ENCODE data around the gene HEPH.
"Not testable (repeated sequence)": the region's sequence is repeated elsewhere in the genome, so short reads cannot be mapped to it uniquely, and the experiment has no call there.

HEPH gene

GRCh38 chrX:66130469-66130868 lies 33.6 kb upstream of the HEPH start:
- no peaks in the 10 kb centered on the region for H3F3A ChIP-seq (ENCODE audit: insufficient read depth, low read length)
- no peaks in the 10 kb centered on the region for H3K36me3 ChIP-seq (ENCODE audit: insufficient read depth, low read length)
- no peaks in the 10 kb centered on the region for H3K9me2 ChIP-seq (ENCODE audit: low read depth, low read length)
- no peaks in the 10 kb centered on the region for H3K27me3 ChIP-seq (ENCODE audit: insufficient read depth, low read length)
- no peaks in the 10 kb centered on the region for H3K4me1 ChIP-seq (ENCODE audit: insufficient read depth, low read length, severe bottlenecking)
- H3K27ac ChIP-seq (ENCODE audit: low read depth, low read length, poor library complexity, severe bottlenecking) = no peak overlapping the region
- H3K79me2 ChIP-seq (ENCODE audit: insufficient read depth, low read length) = no peaks in the 10 kb centered on the region
- no peaks in the 10 kb centered on the region for H4K20me1 ChIP-seq (ENCODE audit: insufficient read depth, low read length)
- TF ChIP-seq EZH2 (IDR thresholded peaks at IDR 0.05; ENCODE audit: borderline replicate concordance, low read length) (no peak), CTCF (IDR thresholded peaks at IDR 0.05; ENCODE audit: low read length) (no peak)
- H3K4me2 ChIP-seq (ENCODE audit: low read length) = no peak overlapping the region
- no peaks in the 10 kb centered on the region for H3K9me3 ChIP-seq (ENCODE audit: low read length)
- no peak overlapping the region for H3K4me3 ChIP-seq (ENCODE audit: low read depth, low read length, poor library complexity, severe bottlenecking)
- no peak overlapping the region for H2AFZ ChIP-seq (ENCODE audit: low read length)
- H3K9ac ChIP-seq (ENCODE audit: low read length) = no peak overlapping the region

DNA sequence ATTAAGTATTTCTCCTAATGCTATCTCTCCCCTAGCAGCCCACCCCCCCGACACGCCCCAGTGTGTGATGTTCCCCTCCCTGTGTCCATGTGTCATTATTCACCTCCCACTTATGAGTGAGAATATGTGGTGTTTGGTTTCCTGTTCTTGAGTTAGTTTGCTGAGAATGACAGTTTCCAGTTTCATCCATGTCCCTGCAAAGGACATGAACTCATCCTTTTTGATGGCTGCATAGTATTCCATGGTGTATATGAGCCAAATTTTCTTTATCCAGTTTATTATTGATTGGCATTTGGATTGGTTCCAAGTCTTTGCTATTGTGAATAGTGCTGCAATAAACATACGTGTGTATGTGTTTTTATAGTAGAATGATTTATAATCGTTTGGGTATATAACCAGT lies 28.8 kb upstream of the HEPH start:
- H3F3A ChIP-seq (ENCODE audit: insufficient read depth, low read length); H3K4me3 ChIP-seq (ENCODE audit: low read depth, low read length, poor library complexity, severe bottlenecking); H3K27me3 ChIP-seq (ENCODE audit: insufficient read depth, low read length); H4K20me1 ChIP-seq (ENCODE audit: insufficient read depth, low read length); H2AFZ ChIP-seq (ENCODE audit: low read length); H3K9me2 ChIP-seq (ENCODE audit: low read depth, low read length); H3K27ac ChIP-seq (ENCODE audit: low read depth, low read length, poor library complexity, severe bottlenecking); H3K4me2 ChIP-seq (ENCODE audit: low read length); H3K9me3 ChIP-seq (ENCODE audit: low read length); H3K4me1 ChIP-seq (ENCODE audit: insufficient read depth, low read length, severe bottlenecking); H3K79me2 ChIP-seq (ENCODE audit: insufficient read depth, low read length); H3K36me3 ChIP-seq (ENCODE audit: insufficient read depth, low read length); H3K9ac ChIP-seq (ENCODE audit: low read length): not testable (repeated sequence)

DNA sequence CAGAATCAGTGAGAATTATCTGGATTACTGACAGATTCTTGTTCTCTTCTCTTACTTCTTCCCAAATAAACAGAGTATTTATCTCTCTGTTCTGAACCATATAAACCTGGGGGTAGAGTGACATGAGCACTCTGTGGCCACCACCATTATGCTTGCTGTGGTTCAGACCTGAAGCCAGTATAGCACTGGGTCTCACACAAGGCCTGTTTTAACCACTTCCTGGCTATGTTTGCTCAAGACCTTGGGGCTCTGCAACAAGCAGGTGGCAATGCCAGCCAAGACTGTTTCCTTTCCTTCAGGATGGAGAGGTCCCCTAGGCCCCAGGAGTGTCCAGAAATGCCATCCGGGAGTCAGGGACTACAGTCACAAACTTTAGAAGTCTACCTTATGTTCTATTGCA lies 21.7 kb upstream of the HEPH start:
- H4K20me1 ChIP-seq (ENCODE audit: insufficient read depth, low read length) = no peaks in the 10 kb centered on the region
- no peaks in the 10 kb centered on the region for H3K79me2 ChIP-seq (ENCODE audit: insufficient read depth, low read length)
- no peak overlapping the region for H3K9ac ChIP-seq (ENCODE audit: low read length)
- no peaks in the 10 kb centered on the region for H3K36me3 ChIP-seq (ENCODE audit: insufficient read depth, low read length)
- H3K4me2 ChIP-seq (ENCODE audit: low read length) = no peak overlapping the region
- H3K27me3 ChIP-seq (ENCODE audit: insufficient read depth, low read length) = no peaks in the 10 kb centered on the region
- no peaks in the 10 kb centered on the region for H3K4me1 ChIP-seq (ENCODE audit: insufficient read depth, low read length, severe bottlenecking)
- H3K27ac ChIP-seq (ENCODE audit: low read depth, low read length, poor library complexity, severe bottlenecking) = no peak overlapping the region
- no peak overlapping the region for H2AFZ ChIP-seq (ENCODE audit: low read length)
- H3K9me3 ChIP-seq (ENCODE audit: low read length) = no peaks in the 10 kb centered on the region
- no peak overlapping the region for H3K4me3 ChIP-seq (ENCODE audit: low read depth, low read length, poor library complexity, severe bottlenecking)
- no peaks in the 10 kb centered on the region for H3K9me2 ChIP-seq (ENCODE audit: low read depth, low read length)
- H3F3A ChIP-seq (ENCODE audit: insufficient read depth, low read length) = no peaks in the 10 kb centered on the region
- TF ChIP-seq CTCF (IDR thresholded peaks at IDR 0.05; ENCODE audit: low read length) = no peak
- no peak for TF ChIP-seq EZH2 (IDR thresholded peaks at IDR 0.05; ENCODE audit: borderline replicate concordance, low read length)

GRCh38 chrX:66144258-66144657 lies 19.8 kb upstream of the HEPH start:
- H3K9me3 ChIP-seq (ENCODE audit: low read length) = no peaks in the 10 kb centered on the region
- H2AFZ ChIP-seq (ENCODE audit: low read length) = no peak overlapping the region
- no peak overlapping the region for H3K4me2 ChIP-seq (ENCODE audit: low read length)
- H3K9ac ChIP-seq (ENCODE audit: low read length) = no peak overlapping the region
- no peak overlapping the region for H3K27ac ChIP-seq (ENCODE audit: low read depth, low read length, poor library complexity, severe bottlenecking)
- no peaks in the 10 kb centered on the region for H3K79me2 ChIP-seq (ENCODE audit: insufficient read depth, low read length)
- no peaks in the 10 kb centered on the region for H3K27me3 ChIP-seq (ENCODE audit: insufficient read depth, low read length)
- TF ChIP-seq CTCF (IDR thresholded peaks at IDR 0.05; ENCODE audit: low read length) (no peak), EZH2 (IDR thresholded peaks at IDR 0.05; ENCODE audit: borderline replicate concordance, low read length) (no peak)
- H3K36me3 ChIP-seq (ENCODE audit: insufficient read depth, low read length) = no peaks in the 10 kb centered on the region
- H3K4me3 ChIP-seq (ENCODE audit: low read depth, low read length, poor library complexity, severe bottlenecking) = no peak overlapping the region
- H3K9me2 ChIP-seq (ENCODE audit: low read depth, low read length) = no peaks in the 10 kb centered on the region
- no peaks in the 10 kb centered on the region for H3F3A ChIP-seq (ENCODE audit: insufficient read depth, low read length)
- H4K20me1 ChIP-seq (ENCODE audit: insufficient read depth, low read length) = no peaks in the 10 kb centered on the region
- no peaks in the 10 kb centered on the region for H3K4me1 ChIP-seq (ENCODE audit: insufficient read depth, low read length, severe bottlenecking)
